Suprapubic skin (tissue), 3 donors: ENCODE results near the gene AGBL5.

ENCODE experiments used
- POLR2A ChIP-seq, 2 donors: fragments of 450-650 bp; IDR thresholded peaks; one replicate each; pipeline ENCODE4 v1.6.1; 2017; ENCODE audit warnings: antibody characterized with exemption in 2 of 2, mild to moderate bottlenecking in 2 of 2, moderate library complexity in 2 of 2
- TF ChIP-seq, protein P1 (sequence below), 2 donors: fragments of 200-600 bp in 1 of 2; fragments of 450-650 bp in 1 of 2; sonication (generic) in 1 of 2; IDR thresholded peaks; one replicate each; pipeline ENCODE4 v1.5.1; 2016 to 2019; ENCODE audit warnings: antibody characterized with exemption in 2 of 2, mild to moderate bottlenecking in 1 of 2, moderate library complexity in 1 of 2

DNA sequence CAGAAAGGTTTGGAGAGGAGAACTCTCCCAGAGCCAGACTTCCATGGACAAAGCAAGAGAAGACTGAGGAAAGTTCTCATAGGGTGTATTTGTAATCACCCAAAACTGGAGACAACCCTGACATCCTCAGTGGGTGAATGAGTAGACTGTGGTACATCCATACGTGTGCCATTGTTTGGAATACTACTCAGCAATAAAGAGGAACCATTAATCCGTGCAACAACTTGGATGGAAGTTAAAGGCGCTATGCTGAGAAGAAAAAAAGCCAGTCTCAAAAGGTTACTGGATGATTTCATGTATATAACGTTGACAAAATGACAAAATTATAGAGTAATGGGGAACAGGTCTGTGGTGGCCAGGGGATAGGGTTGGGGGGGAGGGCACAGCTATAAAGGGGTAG, 42.8 kb upstream of the AGBL5 start:
- TF ChIP-seq, protein P1, sequence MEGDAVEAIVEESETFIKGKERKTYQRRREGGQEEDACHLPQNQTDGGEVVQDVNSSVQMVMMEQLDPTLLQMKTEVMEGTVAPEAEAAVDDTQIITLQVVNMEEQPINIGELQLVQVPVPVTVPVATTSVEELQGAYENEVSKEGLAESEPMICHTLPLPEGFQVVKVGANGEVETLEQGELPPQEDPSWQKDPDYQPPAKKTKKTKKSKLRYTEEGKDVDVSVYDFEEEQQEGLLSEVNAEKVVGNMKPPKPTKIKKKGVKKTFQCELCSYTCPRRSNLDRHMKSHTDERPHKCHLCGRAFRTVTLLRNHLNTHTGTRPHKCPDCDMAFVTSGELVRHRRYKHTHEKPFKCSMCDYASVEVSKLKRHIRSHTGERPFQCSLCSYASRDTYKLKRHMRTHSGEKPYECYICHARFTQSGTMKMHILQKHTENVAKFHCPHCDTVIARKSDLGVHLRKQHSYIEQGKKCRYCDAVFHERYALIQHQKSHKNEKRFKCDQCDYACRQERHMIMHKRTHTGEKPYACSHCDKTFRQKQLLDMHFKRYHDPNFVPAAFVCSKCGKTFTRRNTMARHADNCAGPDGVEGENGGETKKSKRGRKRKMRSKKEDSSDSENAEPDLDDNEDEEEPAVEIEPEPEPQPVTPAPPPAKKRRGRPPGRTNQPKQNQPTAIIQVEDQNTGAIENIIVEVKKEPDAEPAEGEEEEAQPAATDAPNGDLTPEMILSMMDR (IDR thresholded peaks at IDR 0.05) = no peak
- no peak for TF ChIP-seq POLR2A (IDR thresholded peaks at IDR 0.05)
